ENCODE data around the gene DNASE1L1.
"Not testable (repeated sequence)": the region's sequence is repeated elsewhere in the genome, so short reads cannot be mapped to it uniquely, and the experiment has no call there.

The DNASE1L1 gene

GRCh38 chrX:154388649-154389048, 20.4 kb downstream of the DNASE1L1 start:
- not testable (repeated sequence) for H3K4me3 ChIP-seq (replicated peaks in 1 of 2; ENCODE audit: low read depth in 2 of 2, low read length in 2 of 2); DNase-seq (ENCODE audit: low read depth in 2 of 2)

GRCh38 chrX:154388094-154388493, 21.0 kb downstream of the DNASE1L1 start:
- not testable (repeated sequence) for H3K4me3 ChIP-seq (replicated peaks in 1 of 2; ENCODE audit: low read depth in 2 of 2, low read length in 2 of 2); DNase-seq (ENCODE audit: low read depth in 2 of 2)

GRCh38 chrX:154384284-154384892, 24.7 kb downstream of the DNASE1L1 start:
- H3K4me3 ChIP-seq (replicated peaks in 1 of 2; ENCODE audit: low read depth in 2 of 2, low read length in 2 of 2), result no peak overlapping the region
- peak; percentile 42 for TF ChIP-seq CTCF (IDR thresholded peaks at IDR 0.05; ENCODE audit: low read depth, low read length)
- peak in 1 of 2 donors; percentile 43 for DNase-seq (ENCODE audit: low read depth in 2 of 2)

GRCh38 chrX:154383359-154384283, 25.4 kb downstream of the DNASE1L1 start:
- TF ChIP-seq CTCF (IDR thresholded peaks at IDR 0.05; ENCODE audit: low read depth, low read length), result no peak
- peak in 1 of 2 donors; percentile 33 for DNase-seq (ENCODE audit: low read depth in 2 of 2)
- no peak overlapping the region for H3K4me3 ChIP-seq (replicated peaks in 1 of 2; ENCODE audit: low read depth in 2 of 2, low read length in 2 of 2)

GRCh38 chrX:154382483-154383069, 26.5 kb downstream of the DNASE1L1 start:
- H3K4me3 ChIP-seq (replicated peaks in 1 of 2; ENCODE audit: low read depth in 2 of 2, low read length in 2 of 2), result no peak overlapping the region
- no peak for TF ChIP-seq CTCF (IDR thresholded peaks at IDR 0.05; ENCODE audit: low read depth, low read length)
- no peak for DNase-seq (ENCODE audit: low read depth in 2 of 2)

- no peak for TF ChIP-seq CTCF (IDR thresholded peaks at IDR 0.05; ENCODE audit: low read depth, low read length)
- H3K4me3 ChIP-seq (replicated peaks in 1 of 2; ENCODE audit: low read depth in 2 of 2, low read length in 2 of 2), result no peak overlapping the region
- DNase-seq (ENCODE audit: low read depth in 2 of 2), result no peak
These were observed 27.8 kb downstream of the DNASE1L1 start for GRCh38 chrX:154381271-154381670.

GRCh38 chrX:154380787-154381186, 28.3 kb downstream of the DNASE1L1 start:
- DNase-seq (ENCODE audit: low read depth in 2 of 2), result no peak
- H3K4me3 ChIP-seq (replicated peaks in 1 of 2; ENCODE audit: low read depth in 2 of 2, low read length in 2 of 2), result peak overlapping the region; percentile 64 to 71
- TF ChIP-seq CTCF (IDR thresholded peaks at IDR 0.05; ENCODE audit: low read depth, low read length), result no peak

Measured in cardiac fibroblast (primary cell).